SH-SY5Y (cell line): ENCODE results near the gene NSD1.

Source experiments
- GATA2 ChIP-seq: IDR thresholded peaks from 2 replicates; pipeline ENCODE4 v1.6.1; 2011; ENCODE audit warnings: mild to moderate bottlenecking, low read depth, low read length
- GATA3 ChIP-seq: IDR thresholded peaks from 2 replicates; pipeline ENCODE4 v1.6.1; 2011; ENCODE audit warnings: low read depth, mild to moderate bottlenecking, low read length, moderate library complexity

- TF ChIP-seq GATA2 = no peak
- TF ChIP-seq GATA3 = no peak
Measured at GRCh38 chr5:177198738-177199137, 65.2 kb downstream of the NSD1 start.
